GM03348 (cell line): Measurements from ENCODE around the gene CNOT3.

Experiments
- DNase-seq: peaks from one replicate; pipeline ENCODE4 v3.0.0; 2012; ENCODE audit warnings: low spot score

Gene CNOT3

DNA sequence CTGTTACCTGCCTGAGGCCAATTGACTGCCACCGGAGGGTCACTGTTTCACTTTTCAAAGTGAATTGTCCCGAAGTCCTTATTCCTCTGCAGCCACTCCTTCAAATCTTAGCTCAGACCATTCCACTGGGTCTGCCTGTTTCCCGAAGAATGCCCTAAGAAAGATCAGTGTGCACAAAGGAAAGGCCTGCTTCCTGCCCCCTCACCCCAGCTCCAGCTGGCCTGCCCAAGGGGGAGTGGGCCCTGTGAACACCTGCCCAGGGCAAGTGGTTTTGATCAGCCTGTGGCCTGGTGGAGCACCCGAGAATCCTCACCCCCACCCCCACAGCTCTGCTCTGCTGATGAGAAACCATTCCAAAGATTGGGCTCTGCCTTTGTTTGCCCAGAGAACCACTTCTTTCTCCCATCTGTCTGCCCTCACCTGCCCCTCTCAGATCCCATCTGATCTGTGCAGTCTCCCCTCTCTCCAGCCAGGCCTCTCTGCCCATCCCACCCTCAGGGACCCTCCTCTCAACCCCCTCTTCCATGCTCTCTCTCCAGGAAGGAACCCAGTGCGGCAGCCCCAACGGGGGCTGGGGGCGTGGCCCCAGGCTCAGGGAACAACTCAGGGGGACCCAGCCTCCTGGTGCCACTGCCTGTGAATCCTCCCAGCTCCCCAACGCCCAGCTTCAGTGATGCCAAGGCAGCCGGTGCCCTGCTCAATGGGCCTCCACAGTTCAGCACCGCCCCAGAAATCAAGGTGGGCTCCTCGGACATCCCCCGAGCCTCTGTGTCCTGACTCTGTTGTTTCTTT, 11.7 kb downstream of the CNOT3 start:
- no peak for DNase-seq

DNA sequence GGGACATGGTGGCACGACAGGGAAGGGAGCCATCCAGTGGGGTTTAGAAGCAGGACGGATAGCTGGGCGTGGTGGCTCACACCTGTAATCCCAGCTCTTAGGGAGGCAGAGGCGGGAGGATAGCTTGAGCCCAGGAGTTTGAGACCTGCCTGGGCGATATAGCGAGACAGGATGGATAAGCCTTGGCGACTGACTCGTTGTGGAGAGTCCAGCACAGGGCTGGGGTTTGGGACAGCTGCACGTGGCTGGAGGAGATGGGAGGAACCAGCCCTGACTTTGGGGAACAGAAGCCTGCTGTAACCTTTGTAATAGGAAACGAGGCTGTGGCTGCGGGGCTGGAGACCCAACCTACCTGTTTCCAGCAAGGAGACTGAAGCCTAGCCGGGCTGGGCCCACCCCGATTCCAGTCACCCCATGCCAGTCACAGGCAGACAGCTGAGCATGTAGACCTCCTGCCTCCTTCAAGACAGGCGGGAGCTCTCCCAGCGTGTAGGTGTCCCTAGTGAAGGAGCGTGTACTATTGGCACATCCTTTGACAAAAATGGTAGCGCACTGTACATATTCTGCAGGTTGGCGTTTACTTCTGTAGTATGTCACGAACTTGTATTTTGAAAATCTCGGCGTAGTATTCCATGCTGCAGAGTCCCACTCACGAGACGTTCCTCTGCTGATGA, 13.9 kb downstream of the CNOT3 start:
- no peak for DNase-seq

DNA sequence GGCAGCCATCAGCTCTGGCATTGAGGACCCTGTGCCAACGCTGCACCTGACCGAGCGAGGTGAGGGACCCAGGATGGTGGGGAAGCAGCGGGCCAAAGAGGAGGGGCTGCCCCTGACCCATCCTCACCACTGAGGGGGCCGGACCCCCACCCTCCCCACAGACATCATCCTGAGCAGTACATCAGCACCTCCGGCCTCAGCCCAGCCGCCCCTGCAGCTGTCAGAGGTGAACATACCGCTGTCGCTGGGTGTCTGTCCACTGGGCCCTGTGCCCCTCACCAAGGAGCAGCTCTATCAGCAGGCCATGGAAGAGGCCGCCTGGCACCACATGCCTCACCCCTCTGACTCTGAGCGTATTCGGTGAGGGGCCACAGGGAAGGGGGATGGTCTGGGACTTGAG, 14.7 kb downstream of the CNOT3 start:
- DNase-seq = no peak

DNA sequence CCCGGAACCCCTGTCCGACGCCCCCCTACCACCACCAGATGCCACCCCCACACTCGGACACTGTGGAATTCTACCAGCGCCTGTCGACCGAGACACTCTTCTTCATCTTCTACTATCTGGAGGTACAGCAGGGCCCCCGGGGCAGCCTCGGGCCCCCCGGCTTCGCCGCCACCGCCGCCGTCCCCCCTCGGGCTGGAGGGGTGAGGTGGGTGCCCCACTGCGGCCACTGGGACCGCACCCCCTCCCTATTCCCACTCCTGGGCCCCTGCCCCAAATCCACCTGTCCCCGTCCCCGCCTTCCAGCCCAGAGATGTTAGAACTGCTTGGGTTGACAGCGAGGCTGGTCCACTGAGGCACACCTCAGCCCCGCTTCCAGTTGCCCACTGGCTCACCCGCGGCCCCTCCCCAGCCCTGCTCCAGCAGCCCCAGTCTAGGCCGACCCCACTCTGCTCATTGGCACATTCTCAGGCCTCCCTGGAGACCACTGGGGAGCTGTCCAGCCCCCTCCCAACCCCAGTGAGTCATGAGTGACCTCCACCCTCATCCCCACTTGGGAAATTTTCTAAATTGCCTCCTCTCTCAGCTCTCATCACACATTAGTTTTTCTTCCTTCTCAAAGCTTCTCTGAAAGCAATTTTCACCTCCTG, 15.4 kb downstream of the CNOT3 start:
- DNase-seq = no peak

DNA sequence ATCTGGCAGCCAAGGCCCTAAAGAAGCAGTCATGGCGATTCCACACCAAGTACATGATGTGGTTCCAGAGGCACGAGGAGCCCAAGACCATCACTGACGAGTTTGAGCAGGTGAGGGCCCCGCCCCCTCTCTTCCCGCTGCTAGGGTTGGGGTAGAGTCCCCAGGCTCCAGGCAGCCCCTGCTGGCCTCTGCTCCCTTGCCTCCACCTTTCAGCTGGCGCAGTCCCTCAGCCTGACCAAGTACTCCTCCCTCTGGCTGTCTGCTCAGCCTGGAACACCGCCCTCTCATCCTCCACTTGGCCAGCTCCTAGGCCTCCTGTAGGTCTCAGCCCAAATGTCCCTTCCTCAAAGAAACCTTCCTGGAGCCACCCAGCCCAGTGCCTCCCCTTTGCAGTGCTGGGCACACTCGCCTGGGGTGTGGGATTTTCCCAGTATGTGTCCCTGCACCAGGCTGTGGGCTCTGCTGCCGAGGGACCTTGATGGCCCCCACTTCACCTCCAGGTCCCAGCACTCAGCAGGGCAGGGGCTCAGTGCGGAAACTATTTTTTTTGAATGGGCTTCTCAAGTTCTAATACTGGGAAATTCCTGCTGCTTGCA, 16.3 kb downstream of the CNOT3 start:
- no peak for DNase-seq

DNA sequence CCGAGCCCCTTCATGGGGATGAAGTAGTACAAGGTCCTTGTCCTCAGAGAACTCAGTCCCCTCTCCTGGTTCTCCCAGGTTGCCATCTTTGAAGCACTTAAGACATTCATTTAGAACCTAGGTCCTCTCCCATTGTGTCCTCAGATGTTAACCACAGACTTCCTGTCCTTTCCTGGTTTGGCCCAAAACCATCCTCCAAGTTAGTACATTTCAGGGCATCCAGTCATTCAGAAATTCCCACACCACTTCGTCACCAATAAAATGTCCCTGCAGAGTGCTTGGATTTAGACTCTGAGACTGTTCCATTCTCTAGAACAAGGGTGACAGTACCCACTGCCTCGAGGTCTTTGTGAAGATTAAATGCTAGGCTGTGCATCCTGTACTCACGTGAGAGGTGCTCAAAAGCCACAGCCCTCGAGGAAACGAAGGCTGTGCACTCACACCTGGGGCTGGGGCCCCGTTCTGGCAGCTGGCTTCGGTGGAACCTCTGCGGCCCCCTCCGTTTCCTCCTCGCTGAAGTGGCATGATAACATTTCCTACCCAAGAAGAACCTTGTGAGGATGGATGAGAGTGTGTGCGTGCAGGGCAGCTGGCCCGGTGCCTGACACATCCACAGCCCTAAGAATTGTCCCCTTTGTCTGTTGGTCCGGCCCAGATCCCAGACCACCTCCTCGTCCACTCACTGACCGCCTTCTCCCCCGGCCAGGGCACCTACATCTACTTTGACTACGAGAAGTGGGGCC, 17.2 kb downstream of the CNOT3 start:
- peak; percentile 27 for DNase-seq

DNA sequence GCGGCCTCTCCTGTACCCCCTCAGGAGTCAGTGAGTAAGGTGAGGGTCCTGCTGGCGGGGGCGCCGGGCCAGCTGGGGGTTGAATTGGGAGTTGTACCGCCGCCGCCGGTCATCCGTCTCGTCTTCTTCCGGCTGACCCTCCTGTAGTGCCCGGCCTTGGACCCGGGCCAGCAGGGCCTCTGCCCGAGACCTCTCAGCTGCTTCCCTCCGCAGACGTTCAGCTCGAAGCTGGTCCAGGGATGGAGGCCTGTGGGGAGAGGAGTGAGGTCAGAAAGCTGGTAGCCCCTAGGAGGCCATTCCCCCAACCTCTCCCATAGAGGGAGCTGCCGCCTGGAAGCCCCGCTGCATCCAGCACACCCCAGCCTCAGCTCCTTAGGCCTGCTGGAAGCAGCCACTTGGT, 18.1 kb downstream of the CNOT3 start:
- DNase-seq = no peak

DNA sequence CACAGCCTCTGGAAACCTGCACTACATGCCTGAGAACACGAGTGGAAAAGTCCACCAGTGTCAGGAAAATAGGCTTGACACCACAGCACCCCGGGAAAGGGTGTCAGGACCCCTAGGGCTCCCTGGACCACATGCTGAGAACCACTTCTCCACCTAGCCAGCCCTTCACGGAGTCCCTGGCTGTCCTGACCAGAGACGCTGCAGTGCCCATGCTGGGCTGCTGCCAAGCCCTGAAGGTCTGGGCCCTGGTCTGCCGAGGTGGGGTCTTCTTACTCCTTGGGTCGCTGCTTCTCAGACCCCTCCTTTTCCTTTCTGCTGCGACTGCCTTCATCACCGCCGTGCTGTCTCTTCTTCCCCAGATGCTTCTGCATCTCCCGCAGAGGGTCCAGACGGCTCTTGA, 18.9 kb downstream of the CNOT3 start:
- DNase-seq = no peak

DNA sequence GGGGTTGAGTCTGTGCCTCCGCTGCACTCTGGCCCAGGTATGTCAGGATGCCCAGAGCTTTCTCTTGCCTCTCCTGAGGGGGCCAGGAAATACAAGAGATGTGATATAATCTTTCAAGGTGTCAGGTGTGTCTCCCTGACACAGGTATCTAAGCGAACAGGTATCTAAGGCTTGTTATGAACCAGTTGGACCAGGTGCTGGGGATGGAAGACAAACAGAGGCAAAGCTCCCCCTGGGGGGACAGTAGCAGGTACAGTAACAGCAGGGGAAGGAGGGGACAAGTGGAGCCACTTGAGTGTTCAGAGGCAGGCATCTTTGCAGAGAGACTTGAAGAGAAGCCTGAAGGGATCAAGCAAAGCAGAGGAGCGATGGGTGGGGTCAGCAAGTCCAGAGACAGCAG, 19.4 kb downstream of the CNOT3 start:
- DNase-seq = no peak

DNA sequence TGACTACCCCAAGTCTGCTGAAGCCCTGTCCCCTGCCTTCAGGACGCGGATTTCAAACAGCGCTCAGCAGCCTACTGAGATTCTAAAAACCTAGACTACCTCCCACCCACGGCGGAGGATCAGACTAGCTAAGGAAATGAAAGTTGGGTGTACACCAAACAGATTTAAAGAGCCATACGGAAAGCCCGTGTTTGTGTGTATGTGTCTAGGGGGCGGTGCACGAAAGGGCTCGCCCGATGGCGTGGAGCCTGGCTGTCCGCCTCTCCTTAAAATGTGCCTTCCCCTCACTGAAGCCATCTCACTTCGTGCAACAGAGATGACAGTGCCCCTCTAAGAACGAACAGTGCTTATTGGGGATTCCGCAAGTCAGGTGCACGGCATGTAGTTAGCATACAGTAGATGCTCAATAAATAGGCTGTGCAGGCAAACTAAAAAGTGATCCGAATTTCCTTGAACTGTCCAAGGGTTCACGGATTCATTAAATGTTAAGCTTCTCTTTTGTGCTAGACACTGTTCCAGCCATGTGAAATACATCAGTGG, 21.3 kb downstream of the CNOT3 start:
- DNase-seq = peak; percentile 47

DNA sequence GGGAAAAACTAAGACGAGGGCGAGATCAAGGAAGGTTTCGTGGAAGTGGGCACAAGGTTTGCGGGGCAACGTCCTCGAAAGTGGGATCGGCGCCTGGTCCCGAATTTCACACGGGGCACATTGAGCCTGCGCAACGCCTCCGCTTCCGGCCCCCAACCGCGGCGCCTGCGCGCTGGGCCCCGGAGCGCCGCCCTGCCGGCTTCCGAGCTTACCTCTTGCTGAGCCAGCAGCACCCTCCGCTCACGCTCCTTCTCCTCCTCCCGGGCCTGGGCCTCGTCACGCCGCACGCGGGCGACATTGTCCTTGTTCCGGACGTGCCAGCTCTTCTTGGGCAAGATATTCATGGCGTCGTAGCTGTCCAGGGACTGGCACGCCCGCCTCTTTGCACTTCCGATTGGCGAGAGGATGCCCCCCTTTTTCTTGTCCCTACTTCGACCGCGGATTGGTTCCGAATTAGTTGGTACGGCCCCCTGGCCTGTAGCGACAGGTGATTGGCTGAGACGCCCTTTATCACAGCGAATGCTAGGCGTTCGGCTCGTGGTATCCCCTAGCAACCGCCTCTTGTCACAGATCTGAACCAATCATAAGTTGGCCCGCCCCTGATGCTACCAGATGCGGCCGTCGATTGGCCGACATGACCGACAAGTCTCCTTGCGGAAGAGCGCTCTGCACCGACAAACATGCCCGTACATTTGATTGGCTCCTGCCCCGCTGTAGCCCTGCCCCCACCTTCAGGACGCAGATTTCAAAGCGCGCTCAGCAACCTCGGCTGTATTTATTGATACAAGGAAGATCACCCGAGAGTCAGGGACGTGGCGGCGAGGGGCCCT, 22.0 kb downstream of the CNOT3 start, which contains the start of gene LENG1:
Gene LENG1, minus strand, starts transcription at position 370 of the 830 bp plus-strand sequence. Its CDS starts 26 bp downstream, at position 344.
- DNase-seq = peak; percentile 98

DNA sequence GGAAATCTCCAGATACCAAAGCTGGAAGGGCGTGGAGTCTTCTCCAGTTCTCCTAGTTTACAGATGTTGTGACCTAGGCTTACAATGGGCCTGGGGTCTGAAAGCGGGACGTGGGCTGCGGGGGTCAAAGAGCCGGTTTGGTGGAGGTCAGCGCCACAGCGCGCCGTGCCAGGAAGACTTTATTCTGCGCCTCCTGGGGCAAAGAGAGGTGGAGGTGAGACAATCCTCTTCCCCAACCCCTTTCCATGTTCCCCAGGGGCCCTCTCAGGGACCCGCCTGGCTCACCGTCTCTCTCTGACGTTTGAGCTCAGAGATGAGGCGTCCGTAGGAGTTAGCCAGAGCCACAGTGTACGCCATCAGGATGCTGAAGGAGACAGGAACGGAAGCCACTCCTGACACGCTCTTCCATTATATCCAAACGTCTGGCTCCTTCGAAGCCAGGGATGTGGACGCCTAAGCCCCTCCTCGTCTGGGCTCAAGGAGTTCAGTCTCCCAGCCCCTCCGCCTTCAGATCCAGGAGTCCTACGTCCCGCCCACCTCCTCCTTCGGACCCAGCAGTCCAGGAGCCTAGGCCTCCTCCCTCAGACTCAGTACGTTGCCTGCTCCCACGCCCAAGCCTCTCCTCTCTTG, 22.7 kb downstream of the CNOT3 start:
- DNase-seq = peak; percentile 11

DNA sequence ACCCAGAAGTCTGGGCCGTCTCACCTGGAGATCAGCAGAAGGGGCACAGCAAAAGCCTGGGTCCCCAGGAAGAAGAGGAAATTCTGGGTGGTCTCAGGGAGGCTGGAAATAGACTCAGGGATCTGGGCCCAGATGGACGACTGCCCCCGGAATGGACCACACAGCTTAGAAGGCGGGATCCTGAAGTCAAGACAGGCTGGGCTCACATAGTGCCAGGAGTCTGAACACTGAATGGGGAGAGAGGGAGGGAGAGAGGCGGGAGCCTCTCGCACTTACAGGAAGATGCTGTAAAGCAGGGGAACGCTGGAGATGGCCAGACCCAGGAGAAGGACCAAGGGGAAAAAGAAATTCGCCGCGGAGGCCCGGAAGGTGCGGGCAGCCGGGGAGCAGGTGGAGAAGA, 23.3 kb downstream of the CNOT3 start:
- no peak for DNase-seq

DNA sequence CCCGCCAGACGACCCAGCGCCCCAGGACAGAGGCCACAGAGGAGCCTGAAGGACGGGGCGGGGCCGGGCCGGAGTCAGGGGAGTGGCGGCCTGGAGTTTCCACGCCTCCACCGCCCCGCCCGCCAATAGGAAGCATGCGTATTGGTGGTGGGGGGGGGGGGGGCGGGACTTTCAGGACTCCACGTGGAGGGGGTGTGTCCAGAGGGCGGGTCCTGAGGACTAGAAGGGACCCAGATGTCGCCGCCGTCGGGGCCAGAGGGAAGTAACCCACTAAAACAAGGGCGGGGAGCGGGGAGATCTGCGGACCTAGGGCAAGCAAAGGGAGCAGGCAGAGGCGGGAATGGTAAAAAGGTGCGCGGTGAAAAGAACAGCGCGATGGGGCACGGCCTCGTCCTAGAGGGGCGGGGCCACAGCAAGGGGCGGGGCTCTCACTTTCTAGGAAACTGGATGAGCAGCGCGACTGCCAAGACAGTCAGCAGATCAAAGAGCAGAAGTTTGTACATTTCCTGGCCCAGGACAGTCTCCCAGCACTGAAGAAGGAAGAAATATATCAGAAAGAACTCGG, 24.8 kb downstream of the CNOT3 start:
- peak; percentile 91 for DNase-seq

DNA sequence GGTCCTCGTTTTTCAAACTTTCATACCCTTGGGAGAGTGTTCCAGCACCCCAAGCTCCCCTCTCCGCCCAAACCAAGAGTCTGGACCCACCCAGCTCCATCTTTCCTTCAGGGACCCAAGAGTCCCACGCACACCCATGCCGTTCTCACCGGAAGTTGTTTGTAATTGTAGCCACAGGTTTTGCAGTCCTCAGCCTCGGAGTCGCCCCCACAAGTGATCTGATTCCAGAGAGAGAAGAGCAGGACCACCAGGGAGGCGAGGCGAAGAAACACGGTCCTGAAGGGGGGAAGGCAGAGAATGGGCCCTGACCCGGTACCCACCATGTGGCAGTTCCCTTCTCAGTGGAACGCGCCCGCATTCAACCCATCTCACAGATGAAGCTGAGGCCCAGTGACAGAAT, 25.3 kb downstream of the CNOT3 start:
- no peak for DNase-seq

DNA sequence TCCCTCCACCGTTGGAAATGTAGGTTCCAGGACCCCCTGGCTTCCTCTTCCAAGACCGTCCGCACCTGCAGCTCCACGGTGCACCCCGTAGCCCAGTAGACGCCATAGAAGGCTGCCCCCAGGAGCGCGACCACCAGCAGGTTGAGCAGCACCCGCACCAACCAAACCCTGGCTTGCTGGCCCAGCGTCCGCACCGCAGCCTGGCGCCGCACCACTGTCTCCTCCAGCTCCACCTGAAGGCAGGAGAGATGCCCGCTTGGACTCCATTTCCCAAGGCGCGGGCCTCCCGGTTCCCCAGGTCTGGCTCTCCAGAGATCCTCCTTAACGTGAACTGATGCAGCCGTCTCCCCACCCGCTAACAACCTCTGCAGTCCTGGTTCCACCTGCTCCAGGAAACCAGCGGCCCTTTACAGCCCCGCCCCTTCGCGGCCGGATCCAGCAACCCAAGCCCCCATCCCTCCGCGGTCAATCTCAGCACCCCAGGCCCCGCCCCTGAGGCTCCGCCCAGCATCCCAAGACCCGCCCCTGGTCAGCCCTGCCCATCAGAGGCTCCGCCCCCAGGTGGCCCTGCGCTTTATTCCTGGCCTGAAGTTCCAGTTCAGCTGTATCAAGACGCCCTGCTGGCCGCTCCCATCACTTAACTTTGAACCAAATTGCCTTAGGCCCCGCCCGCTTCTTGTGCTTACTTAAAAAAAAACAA, 27.0 kb downstream of the CNOT3 start:
- DNase-seq = peak; percentile 63

DNA sequence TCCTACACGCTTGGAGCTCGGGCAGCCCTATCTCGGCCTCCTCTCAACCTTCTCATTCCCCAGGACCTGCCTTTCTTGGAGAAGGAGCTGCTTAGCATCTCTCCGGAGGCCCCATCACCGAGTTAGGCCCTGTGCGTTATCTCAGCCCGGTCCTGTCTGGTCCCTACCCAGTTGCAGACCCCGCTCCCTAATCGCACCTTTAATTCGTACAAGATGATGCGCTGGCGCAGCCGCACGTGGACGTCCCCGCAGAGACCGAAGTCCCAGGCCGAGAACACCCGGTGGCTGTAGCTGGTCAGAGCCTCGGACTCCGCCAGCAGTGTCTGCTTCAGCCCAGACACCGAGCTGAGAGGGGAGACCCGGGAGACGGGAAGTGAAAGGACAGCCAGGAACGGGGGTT, 27.7 kb downstream of the CNOT3 start:
- no peak for DNase-seq

DNA sequence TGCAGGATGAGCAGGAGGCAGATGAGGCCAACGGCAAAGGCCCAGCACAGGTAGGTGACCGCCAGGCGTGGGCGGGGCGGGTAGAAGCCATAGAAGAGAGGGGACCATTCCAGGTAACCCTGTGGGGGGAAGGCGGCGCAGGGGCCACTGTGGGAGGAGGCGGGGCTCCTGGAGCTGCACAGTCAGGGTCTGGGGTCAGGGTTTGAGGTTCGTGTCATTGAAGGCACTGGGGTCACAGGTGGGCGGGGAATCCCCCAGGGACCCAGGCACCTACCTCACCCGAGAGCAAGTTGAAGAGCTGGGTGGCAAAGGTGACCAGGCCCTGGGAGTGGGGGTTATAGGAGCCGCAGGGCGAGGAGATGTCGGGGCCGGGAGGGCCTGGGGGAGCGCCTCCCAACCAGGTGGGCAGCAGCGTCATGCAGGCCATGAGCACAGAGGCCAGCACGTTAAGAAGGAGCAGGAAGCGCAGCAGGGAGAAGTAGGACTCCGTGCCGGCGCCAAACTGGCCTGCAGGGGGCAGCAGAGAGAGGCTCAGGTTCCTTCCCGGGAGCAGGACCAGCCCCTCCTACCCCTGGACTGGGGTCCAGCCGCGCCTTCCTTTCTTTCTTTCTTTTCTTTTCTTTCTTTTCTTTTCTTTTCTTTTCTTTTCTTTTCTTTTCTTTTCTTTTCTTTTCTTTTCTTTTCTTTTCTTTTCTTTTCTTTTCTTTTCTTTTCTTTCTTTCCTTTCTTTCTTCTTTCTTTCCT, 30.8 kb downstream of the CNOT3 start:
- DNase-seq = peak; percentile 92
